Upper lobe of right lung (tissue), 1 donor: ENCODE results near the gene FER1L5. TPM values are rescaled to one million over a fixed set of nuclear protein-coding genes. Genes with fewer than 3 reads are reported as not detected.

Experiments
- ATAC-seq: fragments of 200-7000 bp; cut with Tn5 transposase; one replicate; pipeline ENCODE4 v1.9.1; 2020; ENCODE audit warnings: mild to moderate bottlenecking, moderate library complexity
- DNase-seq: peaks from one replicate; pipeline ENCODE4 v3.0.0-alpha.2; 2020
- H3K27ac ChIP-seq: fragments of 200-600 bp; one replicate; pipeline ENCODE4 v1.8.0; 2022
- H3K27me3 ChIP-seq: fragments of 200-600 bp; one replicate; pipeline ENCODE4 v1.8.0; 2022; ENCODE audit warnings: mild to moderate bottlenecking
- H3K36me3 ChIP-seq: fragments of 200-600 bp; one replicate; pipeline ENCODE4 v1.8.0; 2022
- H3K4me1 ChIP-seq: fragments of 200-600 bp; one replicate; pipeline ENCODE4 v1.8.0; 2022
- H3K4me3 ChIP-seq: fragments of 200-600 bp; one replicate; pipeline ENCODE4 v1.8.0; 2022; ENCODE audit warnings: mild to moderate bottlenecking
- H3K9me3 ChIP-seq: fragments of 200-600 bp; one replicate; pipeline ENCODE4 v1.8.0; 2022
- intact Hi-C: fragments of 100-400 bp; cut with DNase I; formaldehyde crosslinking; loops from one replicate; pipeline ENCODE4 v1.11.0; 2022
- total RNA-seq: library from RNA; stranded (reverse); fragmentation: NEBNext Ultra II Directional; extraction: Animal tissue kit (Norgen Biotek cat#: 25700); gene quantifications from one replicate; pipeline ENCODE4 v1.2.1, GENCODE V29; 2021
- TF ChIP-seq, protein P1 (sequence below): fragments of 200-600 bp; IDR thresholded peaks from one replicate; pipeline ENCODE4 v1.8.0; 2022; ENCODE audit warnings: antibody characterized with exemption
- donor health status: DM: no; HTN: yes; CAD: no; lungs with severe emphysema.

Gene FER1L5
- total RNA-seq, 1 donor from 2014 or later: 0.14 TPM

DNA sequence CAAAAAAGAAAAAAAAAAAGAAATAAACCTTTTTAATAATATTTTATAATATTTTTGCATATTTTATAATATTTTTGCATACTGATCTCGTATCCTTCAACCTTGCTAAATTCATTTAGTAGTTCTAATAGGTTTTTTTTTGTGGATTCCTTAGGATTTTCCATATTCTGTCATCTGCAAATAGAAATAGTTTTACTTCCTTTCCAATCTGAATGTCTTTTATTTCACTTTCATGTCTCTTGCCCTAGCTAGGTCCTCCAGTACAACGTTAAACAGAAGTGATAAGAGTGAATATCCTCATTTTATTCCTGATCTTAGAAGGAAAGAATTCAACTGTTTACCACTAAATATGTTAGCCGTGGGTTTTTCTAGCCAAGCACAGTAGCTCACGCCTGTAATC, 83.6 kb downstream of the FER1L5 start:
- H3K36me3 ChIP-seq: peaks cover 53% of the 10 kb centered on the region
- ATAC-seq (no peak), DNase-seq (no peak)
- intact Hi-C loops: no loop called here
- no peak overlapping the region for H3K27ac ChIP-seq
- H3K4me1 ChIP-seq: no peaks in the 10 kb centered on the region
- TF ChIP-seq, protein P1, sequence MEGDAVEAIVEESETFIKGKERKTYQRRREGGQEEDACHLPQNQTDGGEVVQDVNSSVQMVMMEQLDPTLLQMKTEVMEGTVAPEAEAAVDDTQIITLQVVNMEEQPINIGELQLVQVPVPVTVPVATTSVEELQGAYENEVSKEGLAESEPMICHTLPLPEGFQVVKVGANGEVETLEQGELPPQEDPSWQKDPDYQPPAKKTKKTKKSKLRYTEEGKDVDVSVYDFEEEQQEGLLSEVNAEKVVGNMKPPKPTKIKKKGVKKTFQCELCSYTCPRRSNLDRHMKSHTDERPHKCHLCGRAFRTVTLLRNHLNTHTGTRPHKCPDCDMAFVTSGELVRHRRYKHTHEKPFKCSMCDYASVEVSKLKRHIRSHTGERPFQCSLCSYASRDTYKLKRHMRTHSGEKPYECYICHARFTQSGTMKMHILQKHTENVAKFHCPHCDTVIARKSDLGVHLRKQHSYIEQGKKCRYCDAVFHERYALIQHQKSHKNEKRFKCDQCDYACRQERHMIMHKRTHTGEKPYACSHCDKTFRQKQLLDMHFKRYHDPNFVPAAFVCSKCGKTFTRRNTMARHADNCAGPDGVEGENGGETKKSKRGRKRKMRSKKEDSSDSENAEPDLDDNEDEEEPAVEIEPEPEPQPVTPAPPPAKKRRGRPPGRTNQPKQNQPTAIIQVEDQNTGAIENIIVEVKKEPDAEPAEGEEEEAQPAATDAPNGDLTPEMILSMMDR: no peak
- H3K4me3 ChIP-seq: no peak overlapping the region
- H3K9me3 ChIP-seq: no peaks in the 10 kb centered on the region
- H3K27me3 ChIP-seq: no peaks in the 10 kb centered on the region

DNA sequence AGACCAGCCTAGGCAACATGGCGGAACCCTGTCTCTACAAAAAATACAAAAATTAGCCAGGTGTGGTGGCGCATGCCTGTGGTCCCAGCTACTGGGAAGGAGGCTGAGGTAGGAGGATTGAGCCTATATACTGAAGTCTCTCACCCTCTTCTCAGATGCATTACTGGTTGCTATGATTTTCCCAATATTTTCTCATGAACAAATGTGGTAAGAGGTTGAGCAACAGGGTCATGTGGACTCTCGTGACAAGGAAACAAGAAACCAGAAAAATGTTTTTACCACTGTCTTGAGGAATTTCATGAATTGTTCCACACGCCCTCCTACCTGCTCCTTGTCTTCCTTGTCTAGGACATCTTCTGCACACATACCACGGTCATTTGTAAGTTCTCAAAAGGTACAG, 84.9 kb downstream of the FER1L5 start:
- ATAC-seq: peak; percentile 63
- DNase-seq: no peak
- peaks cover 66% of the 10 kb centered on the region for H3K36me3 ChIP-seq
- peak overlapping the region; percentile 31 for H3K27ac ChIP-seq
- no peaks in the 10 kb centered on the region for H3K9me3 ChIP-seq
- H3K4me1 ChIP-seq: no peaks in the 10 kb centered on the region
- no peak overlapping the region for H3K4me3 ChIP-seq
- no peaks in the 10 kb centered on the region for H3K27me3 ChIP-seq
- intact Hi-C loops: no loop called here
- TF ChIP-seq, protein P1: no peak

DNA sequence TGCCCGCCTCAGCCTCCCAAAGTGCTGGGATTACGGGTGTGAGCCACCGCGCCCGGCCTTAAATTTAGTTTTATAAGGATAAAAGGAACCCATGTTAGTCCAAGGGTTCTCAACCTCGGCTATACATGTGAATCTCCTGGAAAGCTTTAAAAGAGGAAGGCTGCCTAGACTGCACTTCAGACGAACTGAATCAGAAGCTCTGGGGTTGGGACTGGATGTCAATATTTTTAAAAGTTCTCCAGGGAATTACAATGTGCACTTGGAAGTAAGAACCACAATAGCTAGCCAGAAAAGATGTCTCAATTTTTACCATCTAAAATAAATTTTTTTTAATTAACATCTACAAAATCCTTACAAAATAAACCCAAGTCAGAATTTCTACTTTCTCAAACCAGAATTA, 87.2 kb downstream of the FER1L5 start:
- Histone ChIP-seq H3K36me3 (peaks cover 78% of the 10 kb centered on the region), H3K4me1 (peaks cover 1% of the 10 kb centered on the region), H3K9me3 (no peaks in the 10 kb centered on the region), H3K27ac (no peak overlapping the region), H3K27me3 (no peaks in the 10 kb centered on the region), H3K4me3 (no peak overlapping the region)
- no peak for DNase-seq
- intact Hi-C loops: no loop called here
- ATAC-seq: no peak
- TF ChIP-seq, protein P1: no peak

DNA sequence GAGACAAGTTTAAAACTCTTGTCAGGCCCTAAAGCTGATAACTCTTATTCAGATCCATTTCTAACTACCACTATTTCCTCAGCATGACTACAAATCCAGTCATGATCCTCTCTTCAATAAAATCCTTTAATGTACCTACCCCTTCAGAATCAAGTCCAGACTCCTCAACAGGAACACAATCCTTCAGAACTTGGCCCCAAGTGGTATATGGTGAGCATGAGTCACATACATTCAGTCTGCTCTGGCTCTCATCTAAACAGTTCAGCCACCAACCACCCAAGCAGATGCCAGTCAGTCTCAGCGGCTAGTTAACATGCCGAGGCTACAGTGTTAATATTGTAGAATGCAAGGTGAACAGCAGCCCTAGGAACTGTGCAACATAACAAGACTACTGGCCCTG, 87.6 kb downstream of the FER1L5 start:
- no peaks in the 10 kb centered on the region for H3K9me3 ChIP-seq
- no peak for DNase-seq
- H3K4me3 ChIP-seq: no peak overlapping the region
- ATAC-seq: no peak
- no peaks in the 10 kb centered on the region for H3K27me3 ChIP-seq
- H3K4me1 ChIP-seq: peaks cover 6% of the 10 kb centered on the region
- TF ChIP-seq, protein P1: no peak
- intact Hi-C loops: no loop called here
- peaks cover 78% of the 10 kb centered on the region for H3K36me3 ChIP-seq
- H3K27ac ChIP-seq: no peak overlapping the region

DNA sequence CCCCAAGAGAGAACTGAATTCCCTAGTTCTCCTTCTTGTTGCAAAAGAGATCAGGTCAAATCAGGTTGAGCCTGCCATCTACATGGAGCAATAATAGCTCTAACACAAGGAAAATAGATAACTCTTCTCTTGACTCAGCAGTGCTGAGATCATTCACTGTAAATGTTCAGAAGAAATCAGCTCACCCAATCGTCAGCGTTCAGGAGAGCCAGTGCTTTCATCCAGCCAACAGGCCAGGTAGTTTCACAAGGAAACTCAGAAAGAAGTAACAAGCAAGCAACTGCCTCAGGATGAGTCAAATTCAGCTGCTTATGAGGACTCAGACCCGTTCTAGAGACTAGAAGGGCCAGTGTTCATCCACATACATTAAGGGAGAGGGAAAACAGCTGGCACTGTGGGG, 91.4 kb downstream of the FER1L5 start:
- no peaks in the 10 kb centered on the region for H3K9me3 ChIP-seq
- no peak overlapping the region for H3K27ac ChIP-seq
- TF ChIP-seq, protein P1: no peak
- H3K36me3 ChIP-seq: peaks cover 67% of the 10 kb centered on the region
- peaks cover 21% of the 10 kb centered on the region for H3K4me1 ChIP-seq
- no peak for ATAC-seq
- H3K4me3 ChIP-seq: no peak overlapping the region
- intact Hi-C loops: no loop called here
- no peak for DNase-seq
- H3K27me3 ChIP-seq: no peaks in the 10 kb centered on the region
